IMR-90 (cell line): ENCODE measurements around the gene AWAT2. TPM values are rescaled to one million over a fixed set of nuclear protein-coding genes. Genes with fewer than 3 reads are reported as not detected.

Source experiments
- ATAC-seq: fragments of 200-7000 bp; cut with Tn5 transposase; 2 replicates; pipeline ENCODE4 v1.9.1; 2020; ENCODE audit warnings: low read depth, mild to moderate bottlenecking, moderate library complexity
- BruUV-seq: library from RNA; stranded (reverse); fragments of 400-500 nt; replicated peaks from 2 replicates; lab custom pipeline; 2021; lab: Mats Ljungman, UMichigan
- CTCF ChIA-PET: fragments of 300-600 bp; formaldehyde crosslinking; extraction: SDS; loops from one replicate; lab custom pipeline; 2021; ENCODE audit warnings: antibody characterized with exemption; lab: Yijun Ruan, JAX
- POLR2A ChIA-PET: fragments of 300-600 bp; sonication (Branson Sonifier 250); formaldehyde crosslinking; loops from one replicate; lab custom pipeline; 2022; ENCODE audit warnings: antibody characterized with exemption; ENCODE audit not compliant: unreplicated experiment; lab: Charles Lee
- DNase-seq: peaks from one replicate; pipeline ENCODE4 v3.0.0; 2013
- H2AFZ ChIP-seq: replicated peaks from 2 replicates; pipeline ENCODE3; 2013; ENCODE audit warnings: low read length, mild to moderate bottlenecking; ENCODE audit not compliant: poor library complexity
- H2AK5ac ChIP-seq: 2 replicates; pipeline ENCODE4 v1.6.1; 2013; ENCODE audit warnings: low read depth, low read length, inconsistent platforms
- H2AK9ac ChIP-seq: replicated peaks from 2 replicates; pipeline ENCODE3; 2013; ENCODE audit warnings: mild to moderate bottlenecking, low read depth, low read length, moderate library complexity; ENCODE audit not compliant: poor library complexity
- H2BK120ac ChIP-seq: 2 replicates; pipeline ENCODE4 v1.6.1; 2013; ENCODE audit warnings: low read depth, low read length, inconsistent platforms
- H2BK15ac ChIP-seq: 3 replicates; pipeline ENCODE4 v1.6.1; 2013; ENCODE audit warnings: low read depth, low read length, inconsistent platforms
- H2BK20ac ChIP-seq: 2 replicates; pipeline ENCODE4 v1.6.1; 2013; ENCODE audit warnings: low read depth, mild to moderate bottlenecking, inconsistent platforms, low read length, moderate library complexity
- H2BK5ac ChIP-seq: 2 replicates; pipeline ENCODE4 v1.6.1; 2013; ENCODE audit warnings: mild to moderate bottlenecking, low read depth, low read length, inconsistent platforms; ENCODE audit not compliant: poor library complexity, severe bottlenecking
- H3K14ac ChIP-seq: replicated peaks from 2 replicates; pipeline ENCODE4 v1.6.1; 2013; ENCODE audit warnings: low read depth, low read length, inconsistent platforms
- H3K18ac ChIP-seq: 2 replicates; pipeline ENCODE4 v1.6.1; 2013; ENCODE audit warnings: low read depth, low read length, control low read depth
- H3K23ac ChIP-seq: 2 replicates; pipeline ENCODE4 v1.6.1; 2013; ENCODE audit warnings: low read depth, low read length, inconsistent platforms
- H3K27ac ChIP-seq: 2 replicates; pipeline ENCODE4 v1.5.1; 2013; ENCODE audit warnings: mild to moderate bottlenecking, control low read depth, low read length; ENCODE audit not compliant: insufficient read depth
- H3K27me3 ChIP-seq: 2 replicates; pipeline ENCODE4 v1.6.1; 2013; ENCODE audit warnings: low read length; ENCODE audit not compliant: control insufficient read depth, insufficient read depth
- H3K36me3 ChIP-seq: 2 replicates; pipeline ENCODE4 v1.6.1; 2013; ENCODE audit warnings: low read length, mixed read lengths; ENCODE audit not compliant: control insufficient read depth, insufficient read depth
- H3K4ac ChIP-seq: 2 replicates; pipeline ENCODE4 v1.6.1; 2013; ENCODE audit warnings: low read depth, low read length, inconsistent platforms
- H3K4me1 ChIP-seq: 2 replicates; pipeline ENCODE4 v1.6.1; 2013; ENCODE audit warnings: low read length, mixed read lengths; ENCODE audit not compliant: control insufficient read depth, insufficient read depth
- H3K4me2 ChIP-seq: 2 replicates; pipeline ENCODE4 v1.6.1; 2013; ENCODE audit warnings: low read depth, mild to moderate bottlenecking, control low read depth, low read length, moderate library complexity
- H3K4me3 ChIP-seq: 2 replicates; pipeline ENCODE4 v1.5.1; 2013; ENCODE audit warnings: low read depth, mild to moderate bottlenecking, control low read depth, low read length, moderate library complexity; ENCODE audit not compliant: insufficient read depth
- H3K56ac ChIP-seq: 2 replicates; pipeline ENCODE4 v1.6.1; 2013; ENCODE audit warnings: low read length, inconsistent platforms; ENCODE audit not compliant: insufficient read depth; ENCODE audit errors: extremely low read depth
- H3K79me1 ChIP-seq, 2 experiments: 2 replicates each; pipeline ENCODE4 v1.6.1; 2013; ENCODE audit warnings: low read length in 2 of 2, inconsistent platforms in 1 of 2, low read depth in 1 of 2
- H3K9ac ChIP-seq: 2 replicates; pipeline ENCODE4 v1.6.1; 2013; ENCODE audit warnings: low read depth, low read length, control low read depth
- H3K9me1 ChIP-seq: 2 replicates; pipeline ENCODE4 v1.6.1; 2013; ENCODE audit warnings: low read length, inconsistent platforms; ENCODE audit not compliant: insufficient read depth
- H3K9me3 ChIP-seq: 2 replicates; pipeline ENCODE4 v1.6.1; 2013; ENCODE audit warnings: low read length; ENCODE audit not compliant: control insufficient read depth, insufficient read depth
- H4K20me1 ChIP-seq: 2 replicates; pipeline ENCODE4 v1.6.1; 2013; ENCODE audit warnings: low read length, inconsistent platforms; ENCODE audit not compliant: insufficient read depth
- H4K5ac ChIP-seq: 2 replicates; pipeline ENCODE4 v1.6.1; 2013; ENCODE audit warnings: mild to moderate bottlenecking, low read depth, low read length, control low read depth
- H4K8ac ChIP-seq, 2 experiments: 2 replicates each; pipeline ENCODE4 v1.6.1; 2013; ENCODE audit warnings: low read depth in 2 of 2, low read length in 2 of 2, control low read depth in 1 of 2, inconsistent platforms in 1 of 2
- H4K91ac ChIP-seq: 2 replicates; pipeline ENCODE4 v1.6.1; 2013; ENCODE audit warnings: low read depth, low read length, inconsistent platforms; ENCODE audit not compliant: insufficient read depth
- BHLHE40 ChIP-seq: fragments of 150-350 bp; IDR thresholded peaks from 2 replicates; pipeline ENCODE4 v1.6.1; 2016; ENCODE audit warnings: mild to moderate bottlenecking, low read depth, low read length
- CEBPB ChIP-seq: IDR thresholded peaks from 2 replicates; pipeline ENCODE4 v1.6.1; 2012; ENCODE audit warnings: low read depth, low read length, improper control_type of control experiment
- CHD1 ChIP-seq: IDR thresholded peaks from 2 replicates; pipeline ENCODE4 v1.6.1; 2012; ENCODE audit warnings: low read depth, low read length, improper control_type of control experiment
- FOS ChIP-seq: fragments of 150-350 bp; IDR thresholded peaks from 2 replicates; pipeline ENCODE4 v1.6.1; 2016; ENCODE audit warnings: low read depth, low read length
- MAFK ChIP-seq: IDR thresholded peaks from 2 replicates; pipeline ENCODE4 v1.6.1; 2012; ENCODE audit warnings: low read depth, low read length, improper control_type of control experiment
- MAZ ChIP-seq: IDR thresholded peaks from 2 replicates; pipeline ENCODE4 v1.6.1; 2012; ENCODE audit warnings: low read depth, mild to moderate bottlenecking, low read length, improper control_type of control experiment, moderate library complexity, borderline replicate concordance
- MXI1 ChIP-seq: IDR thresholded peaks from 2 replicates; pipeline ENCODE4 v1.6.1; 2012; ENCODE audit warnings: low read depth, mild to moderate bottlenecking, low read length, moderate library complexity, borderline replicate concordance
- NFE2L2 ChIP-seq: fragments of 150-350 bp; IDR thresholded peaks from 2 replicates; pipeline ENCODE4 v1.6.1; 2016; ENCODE audit warnings: low read depth, mild to moderate bottlenecking, low read length
- POLR2A ChIP-seq: IDR thresholded peaks from 2 replicates; pipeline ENCODE4 v1.6.1; 2012; ENCODE audit warnings: mild to moderate bottlenecking, low read depth, low read length
- RAD21 ChIP-seq: IDR thresholded peaks from 2 replicates; pipeline ENCODE4 v1.6.1; 2012; ENCODE audit warnings: low read length, improper control_type of control experiment
- RCOR1 ChIP-seq: IDR thresholded peaks from 2 replicates; pipeline ENCODE4 v1.6.1; 2012; ENCODE audit warnings: mild to moderate bottlenecking, low read length, improper control_type of control experiment; ENCODE audit not compliant: insufficient replicate concordance
- RFX5 ChIP-seq: IDR thresholded peaks from 2 replicates; pipeline ENCODE4 v1.8.0; 2012; ENCODE audit warnings: low read depth, mild to moderate bottlenecking, low read length, moderate library complexity
- SMC3 ChIP-seq: fragments of 150-350 bp; IDR thresholded peaks from 2 replicates; pipeline ENCODE4 v1.6.1; 2016; ENCODE audit warnings: low read depth, mild to moderate bottlenecking, antibody characterized with exemption, low read length, moderate library complexity
- WGBS, 2 experiments: methylation state at CpG; one replicate each; pipeline versions ENCODE4 v1.1.5 to v1.1.7; 2013; ENCODE audit warnings: missing lambda C conversion rate in 2 of 2; ENCODE audit not compliant: insufficient read length in 1 of 2; ENCODE audit errors: extremely low coverage in 2 of 2; 5-methylcytosine and 5-hydroxymethylcytosine counted together
- dilution Hi-C: fragments of 300-500 bp; cut with HindIII; formaldehyde crosslinking; loops from one replicate; pipeline ENCODE4 v1.14.3; 2018; ENCODE audit warnings: low sequenced_read_pairs; ENCODE audit not compliant: unreplicated experiment
- in situ Hi-C: fragments of 300-500 bp; cut with MboI; formaldehyde crosslinking; loops from 3 replicates; pipeline ENCODE4 v1.14.3; 2019; ENCODE audit warnings: low sequenced_read_pairs, inconsistent platforms, mixed read lengths
- intact Hi-C: fragments of 100-400 bp; cut with micrococcal nuclease; formaldehyde crosslinking; loops from 2 replicates; pipeline ENCODE4 v1.10.0; 2022
- polyA plus RNA-seq, 3 experiments: library from polyadenylated mRNA; depleted of rRNA; stranded (reverse); fragments of >200 nt; gene quantifications; 2 replicates each; pipeline ENCODE4 v1.2.3, GENCODE V29; 2012; ENCODE audit warnings: low replicate concordance in 1 of 3
- total RNA-seq: library from RNA; depleted of rRNA; stranded (reverse); fragments of >200 nt; gene quantifications from 2 replicates; pipeline ENCODE4 v1.2.3, GENCODE V29; 2012
- TF ChIP-seq, protein P1 (sequence below): conservative IDR thresholded peaks from 2 replicates; pipeline ENCODE4 v1.5.1; 2012; ENCODE audit warnings: mild to moderate bottlenecking, low read depth, low read length, improper control_type of control experiment
- TF ChIP-seq, protein P2 (sequence below): fragments of 150-350 bp; IDR thresholded peaks from 2 replicates; pipeline ENCODE4 v1.6.1; 2016; ENCODE audit warnings: low read depth, mild to moderate bottlenecking, low read length, moderate library complexity, borderline replicate concordance
- TF ChIP-seq, protein P3 (sequence below): fragments of 150-350 bp; IDR thresholded peaks from 2 replicates; pipeline ENCODE4 v1.6.1; 2017; ENCODE audit warnings: mild to moderate bottlenecking, antibody characterized with exemption, low read length, low read depth

AWAT2 gene
- total and polyA plus RNA-seq, 2 of the 4 experiments (the other 2 are of a cell fraction), result under 0.01 TPM; not detected in 1

DNA sequence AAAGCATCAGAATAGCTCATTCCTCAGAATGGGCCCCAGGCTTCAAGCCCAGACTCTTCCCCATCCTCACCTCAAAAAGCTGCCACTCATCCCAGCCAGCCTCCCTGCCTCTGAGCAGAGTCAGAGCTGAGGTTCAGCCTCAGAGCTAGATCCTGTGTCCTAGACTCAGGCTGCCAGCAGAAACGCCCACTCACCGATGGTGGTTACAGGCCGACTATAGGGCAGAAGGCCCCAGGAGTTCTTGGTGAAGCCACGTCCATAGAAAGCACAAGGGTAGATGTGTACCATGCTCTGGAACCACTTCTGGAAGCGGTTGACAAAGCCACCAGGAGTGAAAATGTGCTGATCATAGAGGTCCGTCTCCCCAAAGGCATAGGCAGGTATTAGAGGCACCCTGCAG lies 7.7 kb downstream of the AWAT2 start:
- Histone ChIP-seq H3K18ac (no peak overlapping the region), H2BK15ac (no peak overlapping the region), H3K4me2 (no peak overlapping the region), H3K56ac (no peak overlapping the region), H3K27me3 (peaks cover 12% of the 10 kb centered on the region), H4K8ac (no peak overlapping the region), H2BK20ac (no peak overlapping the region), H4K5ac (no peak overlapping the region), H3K27ac (no peak overlapping the region), H3K36me3 (no peaks in the 10 kb centered on the region), H4K20me1 (no peaks in the 10 kb centered on the region), H2BK5ac (no peak overlapping the region), H3K14ac (no peak overlapping the region), H3K23ac (no peak overlapping the region), H3K9me1 (no peaks in the 10 kb centered on the region), H3K4me3 (no peak overlapping the region), H3K4me1 (peaks cover 2% of the 10 kb centered on the region; the same call in 1 of the 2 replicates), H3K4ac (no peak overlapping the region), H3K9ac (no peak overlapping the region), H2AK5ac (no peak overlapping the region), H2BK120ac (no peak overlapping the region), H2AK9ac (no peak overlapping the region), H3K9me3 (no peaks in the 10 kb centered on the region), H4K91ac (no peak overlapping the region), H3K79me1 (no peaks in the 10 kb centered on the region), H2AFZ (no peak overlapping the region)
- ATAC-seq, result no peak
- ChIA-PET CTCF (interaction anchor here (1.0 to 1.2 kb wide), 2 partner anchors 11 to 56 kb away, joined by 3 read pairs; no protein-coding TSS in a partner anchor), POLR2A (no interaction called here)
- WGBS, 2 experiments, result 67% methylated on average over 1 of the region's 6 CpGs; no CpG with 5 or more reads in 1 of the 2 experiments
- no peak for DNase-seq
- intact Hi-C loops, result no loop called here
- TF ChIP-seq MAFK (no peak), CEBPB (no peak), BHLHE40 (no peak), CHD1 (no peak), RFX5 (no peak), FOS (no peak), MXI1 (no peak), SMC3 (no peak), RAD21 (no peak), MAZ (no peak), RCOR1 (no peak), POLR2A (no peak), NFE2L2 (no peak)
- TF ChIP-seq, protein P1, sequence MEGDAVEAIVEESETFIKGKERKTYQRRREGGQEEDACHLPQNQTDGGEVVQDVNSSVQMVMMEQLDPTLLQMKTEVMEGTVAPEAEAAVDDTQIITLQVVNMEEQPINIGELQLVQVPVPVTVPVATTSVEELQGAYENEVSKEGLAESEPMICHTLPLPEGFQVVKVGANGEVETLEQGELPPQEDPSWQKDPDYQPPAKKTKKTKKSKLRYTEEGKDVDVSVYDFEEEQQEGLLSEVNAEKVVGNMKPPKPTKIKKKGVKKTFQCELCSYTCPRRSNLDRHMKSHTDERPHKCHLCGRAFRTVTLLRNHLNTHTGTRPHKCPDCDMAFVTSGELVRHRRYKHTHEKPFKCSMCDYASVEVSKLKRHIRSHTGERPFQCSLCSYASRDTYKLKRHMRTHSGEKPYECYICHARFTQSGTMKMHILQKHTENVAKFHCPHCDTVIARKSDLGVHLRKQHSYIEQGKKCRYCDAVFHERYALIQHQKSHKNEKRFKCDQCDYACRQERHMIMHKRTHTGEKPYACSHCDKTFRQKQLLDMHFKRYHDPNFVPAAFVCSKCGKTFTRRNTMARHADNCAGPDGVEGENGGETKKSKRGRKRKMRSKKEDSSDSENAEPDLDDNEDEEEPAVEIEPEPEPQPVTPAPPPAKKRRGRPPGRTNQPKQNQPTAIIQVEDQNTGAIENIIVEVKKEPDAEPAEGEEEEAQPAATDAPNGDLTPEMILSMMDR, result no peak
- TF ChIP-seq, protein P2, sequence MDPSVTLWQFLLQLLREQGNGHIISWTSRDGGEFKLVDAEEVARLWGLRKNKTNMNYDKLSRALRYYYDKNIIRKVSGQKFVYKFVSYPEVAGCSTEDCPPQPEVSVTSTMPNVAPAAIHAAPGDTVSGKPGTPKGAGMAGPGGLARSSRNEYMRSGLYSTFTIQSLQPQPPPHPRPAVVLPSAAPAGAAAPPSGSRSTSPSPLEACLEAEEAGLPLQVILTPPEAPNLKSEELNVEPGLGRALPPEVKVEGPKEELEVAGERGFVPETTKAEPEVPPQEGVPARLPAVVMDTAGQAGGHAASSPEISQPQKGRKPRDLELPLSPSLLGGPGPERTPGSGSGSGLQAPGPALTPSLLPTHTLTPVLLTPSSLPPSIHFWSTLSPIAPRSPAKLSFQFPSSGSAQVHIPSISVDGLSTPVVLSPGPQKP, result no peak
- TF ChIP-seq, protein P3, sequence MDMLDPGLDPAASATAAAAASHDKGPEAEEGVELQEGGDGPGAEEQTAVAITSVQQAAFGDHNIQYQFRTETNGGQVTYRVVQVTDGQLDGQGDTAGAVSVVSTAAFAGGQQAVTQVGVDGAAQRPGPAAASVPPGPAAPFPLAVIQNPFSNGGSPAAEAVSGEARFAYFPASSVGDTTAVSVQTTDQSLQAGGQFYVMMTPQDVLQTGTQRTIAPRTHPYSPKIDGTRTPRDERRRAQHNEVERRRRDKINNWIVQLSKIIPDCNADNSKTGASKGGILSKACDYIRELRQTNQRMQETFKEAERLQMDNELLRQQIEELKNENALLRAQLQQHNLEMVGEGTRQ, result no peak
- no TSS peak for BruUV-seq
- dilution Hi-C loops, result no loop called here
- in situ Hi-C loops, result no loop called here
